Subcutaneous adipose tissue (tissue), 4 donors: ENCODE measurements around the gene CRCP. TPM values are rescaled to one million over a fixed set of nuclear protein-coding genes. Genes with fewer than 3 reads are reported as not detected.

Experiments used
- CTCF ChIP-seq: fragments of 450-650 bp; IDR thresholded peaks from one replicate; pipeline ENCODE4 v1.5.1; 2016; ENCODE audit warnings: low read depth, mild to moderate bottlenecking, control low read depth, antibody characterized with exemption, moderate library complexity
- total RNA-seq, 4 donors: library from RNA; depleted of rRNA; stranded (reverse); fragments of >200 nt; gene quantifications; one replicate each; pipeline ENCODE4 v1.1.0, GENCODE V29; 2016

CRCP gene
- total RNA-seq, 4 donors from 2014 or later, result 27.1 to 47.1 (median 37.0) TPM

- TF ChIP-seq CTCF, result no peak
These were observed 66.7 kb downstream of the CRCP start for GRCh38 chr7:66181329-66181728.

- TF ChIP-seq CTCF, result no peak
These were observed 67.2 kb downstream of the CRCP start for GRCh38 chr7:66181845-66182244.

- no peak for TF ChIP-seq CTCF
These were observed 68.3 kb downstream of the CRCP start for GRCh38 chr7:66182920-66183319.

GRCh38 chr7:66183700-66184099 is 69.1 kb downstream of the CRCP start:
- TF ChIP-seq CTCF, result no peak

GRCh38 chr7:66185680-66186187 is 71.1 kb downstream of the CRCP start:
- no peak for TF ChIP-seq CTCF

- no peak for TF ChIP-seq CTCF
These were observed 72.3 kb downstream of the CRCP start for GRCh38 chr7:66186991-66187390.

- no peak for TF ChIP-seq CTCF
These were observed 73.3 kb downstream of the CRCP start for GRCh38 chr7:66187905-66188304.

- TF ChIP-seq CTCF, result no peak
These were observed 74.0 kb downstream of the CRCP start for GRCh38 chr7:66188645-66189044.
